SJSA1 (cell line): Measurements from ENCODE around the gene CEP85. TPM values are rescaled to one million over a fixed set of nuclear protein-coding genes. Genes with fewer than 3 reads are reported as not detected.

Experiments
- DNase-seq, 2 experiments: peaks; one replicate each; pipeline ENCODE4 v3.0.0-alpha.2; 2015 to 2020; ENCODE audit warnings: low spot score in 2 of 2, low read depth in 1 of 2
- H3K27ac ChIP-seq: fragments of 250-450 bp; sonication (Bioruptor Pico); 2 replicates; pipeline ENCODE4 v1.5.1; 2020; ENCODE audit warnings: mild to moderate bottlenecking, moderate library complexity
- H3K27me3 ChIP-seq: fragments of 250-450 bp; sonication (Bioruptor Pico); replicated peaks from 2 replicates; pipeline ENCODE4 v1.5.1; 2020; ENCODE audit warnings: mild to moderate bottlenecking, moderate library complexity
- H3K36me3 ChIP-seq: fragments of 250-450 bp; sonication (Bioruptor Pico); 2 replicates; pipeline ENCODE4 v1.5.1; 2020; ENCODE audit warnings: mild to moderate bottlenecking
- H3K4me1 ChIP-seq: fragments of 250-450 bp; sonication (Bioruptor Pico); replicated peaks from 2 replicates; pipeline ENCODE4 v1.6.1; 2021; ENCODE audit warnings: mild to moderate bottlenecking
- H3K4me3 ChIP-seq: fragments of 250-450 bp; sonication (Bioruptor Pico); 2 replicates; pipeline ENCODE4 v1.5.1; 2020; ENCODE audit warnings: mild to moderate bottlenecking
- H3K9me3 ChIP-seq: fragments of 250-450 bp; sonication (Bioruptor Pico); replicated peaks from 2 replicates; pipeline ENCODE4 v1.5.1; 2020; ENCODE audit warnings: mild to moderate bottlenecking
- total RNA-seq: library from RNA; depleted of rRNA; stranded (reverse); fragments of >200 nt; shearing (Covaris generic); gene quantifications from 2 replicates; pipeline ENCODE4 v1.2.3, GENCODE V29; 2014; rRNA removed

Gene CEP85, protein sequence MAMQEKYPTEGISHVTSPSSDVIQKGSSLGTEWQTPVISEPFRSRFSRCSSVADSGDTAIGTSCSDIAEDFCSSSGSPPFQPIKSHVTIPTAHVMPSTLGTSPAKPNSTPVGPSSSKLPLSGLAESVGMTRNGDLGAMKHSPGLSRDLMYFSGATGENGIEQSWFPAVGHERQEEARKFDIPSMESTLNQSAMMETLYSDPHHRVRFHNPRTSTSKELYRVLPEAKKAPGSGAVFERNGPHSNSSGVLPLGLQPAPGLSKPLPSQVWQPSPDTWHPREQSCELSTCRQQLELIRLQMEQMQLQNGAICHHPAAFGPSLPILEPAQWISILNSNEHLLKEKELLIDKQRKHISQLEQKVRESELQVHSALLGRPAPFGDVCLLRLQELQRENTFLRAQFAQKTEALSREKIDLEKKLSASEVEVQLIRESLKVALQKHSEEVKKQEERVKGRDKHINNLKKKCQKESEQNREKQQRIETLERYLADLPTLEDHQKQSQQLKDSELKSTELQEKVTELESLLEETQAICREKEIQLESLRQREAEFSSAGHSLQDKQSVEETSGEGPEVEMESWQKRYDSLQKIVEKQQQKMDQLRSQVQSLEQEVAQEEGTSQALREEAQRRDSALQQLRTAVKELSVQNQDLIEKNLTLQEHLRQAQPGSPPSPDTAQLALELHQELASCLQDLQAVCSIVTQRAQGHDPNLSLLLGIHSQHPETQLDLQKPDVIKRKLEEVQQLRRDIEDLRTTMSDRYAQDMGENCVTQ
- total RNA-seq, result 45.2 and 56.6 TPM in 2 replicates

DNA sequence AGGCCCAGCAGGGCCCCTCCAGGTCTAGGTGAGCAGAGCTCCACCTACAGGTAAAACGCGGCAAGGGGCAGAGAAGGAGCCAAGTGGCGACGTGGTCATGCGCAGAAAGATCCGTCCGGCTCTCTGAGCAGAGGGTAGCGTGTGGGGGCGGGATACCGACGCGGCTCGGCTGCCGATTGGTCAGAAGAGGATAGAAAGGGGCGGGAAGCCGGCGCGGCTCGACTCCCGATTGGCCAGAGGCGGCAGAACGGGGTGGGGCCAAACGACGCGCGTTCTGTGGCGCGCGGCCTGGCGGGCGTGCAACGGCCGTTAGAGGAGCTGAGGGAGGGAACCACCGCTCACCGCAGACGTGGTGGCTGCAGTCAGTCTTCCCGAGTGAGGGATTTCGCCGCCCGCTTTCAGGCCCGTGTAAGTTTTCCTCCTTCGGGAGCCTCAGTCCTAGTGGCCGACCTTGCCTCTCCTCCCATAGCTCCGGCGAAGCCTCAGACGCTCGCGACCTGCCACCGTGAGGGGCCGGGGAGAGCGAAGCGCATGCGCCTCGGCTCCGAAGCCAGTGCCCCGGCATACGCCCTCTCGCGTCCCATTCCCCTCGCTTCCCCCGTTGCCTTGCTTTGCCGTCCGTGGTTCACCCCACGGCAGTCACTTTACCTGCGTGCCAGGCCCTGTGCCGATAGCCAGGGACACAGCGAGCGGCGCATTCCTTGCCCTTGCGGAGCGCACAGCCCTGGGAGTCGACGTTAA, at the start of gene CEP85:
Gene CEP85, plus strand, starts transcription at position 298 of the 741 bp plus-strand sequence. CDS start 5,584 bp downstream, outside the sequence.
- Histone ChIP-seq H3K4me1 (peaks cover 41% of the 10 kb centered on the region), H3K36me3 (peaks cover 7% of the 10 kb centered on the region), H3K4me3 (peak within 1 kb of the TSS; percentile 69), H3K27me3 (no peaks in the 10 kb centered on the region), H3K27ac (peak within 1 kb of the TSS; percentile 77), H3K9me3 (no peaks in the 10 kb centered on the region)
- DNase-seq, result peak; percentile 98 to 100

DNA sequence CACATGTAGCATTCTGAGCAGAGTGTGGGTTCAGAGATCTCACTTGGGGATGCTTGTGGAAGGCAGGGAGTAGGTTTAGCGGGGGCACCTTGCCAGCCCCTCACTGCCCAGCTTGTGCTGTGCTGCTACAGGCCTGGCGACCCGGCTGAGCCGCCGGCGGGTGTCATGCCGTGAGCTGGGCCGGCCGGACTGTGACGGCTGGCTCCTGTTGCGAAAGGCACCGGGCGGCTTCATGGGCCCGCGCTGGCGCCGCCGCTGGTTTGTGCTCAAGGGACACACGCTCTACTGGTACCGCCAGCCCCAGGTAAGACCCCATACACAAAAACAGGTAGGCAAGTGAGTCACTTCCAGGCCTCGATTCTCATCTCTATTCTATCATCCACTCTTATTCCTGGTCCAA, 49.1 kb upstream of the CEP85 start:
- Histone ChIP-seq H3K27me3 (no peaks in the 10 kb centered on the region), H3K4me3 (no peak overlapping the region)

DNA sequence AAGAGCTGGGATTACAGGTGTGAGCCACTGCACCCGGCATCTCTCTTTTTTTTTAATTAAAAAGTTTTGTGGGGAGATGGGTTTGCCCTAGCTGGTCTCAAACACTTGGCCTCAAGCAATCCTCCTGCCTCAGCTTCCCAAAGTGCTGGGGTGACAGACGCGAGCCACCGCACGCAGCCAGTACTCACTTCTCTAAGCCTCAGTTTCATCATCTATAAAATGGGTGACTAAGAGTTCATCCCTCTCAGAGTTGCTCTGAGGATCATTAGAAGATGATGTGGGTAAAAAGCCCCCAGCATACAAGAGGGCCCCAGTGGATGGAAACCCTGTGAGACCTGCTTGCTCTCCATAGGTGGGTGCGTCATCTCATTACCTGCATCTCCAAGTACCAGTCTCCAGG, 46.1 kb upstream of the CEP85 start:
- no peaks in the 10 kb centered on the region for H3K9me3 ChIP-seq
- H3K36me3 ChIP-seq, result no peaks in the 10 kb centered on the region
- no peak overlapping the region for H3K4me3 ChIP-seq
- DNase-seq, result no peak
- no peaks in the 10 kb centered on the region for H3K4me1 ChIP-seq
- H3K27ac ChIP-seq, result no peak overlapping the region
- no peaks in the 10 kb centered on the region for H3K27me3 ChIP-seq

More for the DNA sequence above, 49.1 kb upstream of the CEP85 start:
- Histone ChIP-seq H3K27ac (no peak overlapping the region), H3K4me1 (no peaks in the 10 kb centered on the region), H3K36me3 (no peaks in the 10 kb centered on the region), H3K9me3 (no peaks in the 10 kb centered on the region)
- no peak for DNase-seq

- Histone ChIP-seq H3K4me3 (no peak overlapping the region), H3K9me3 (no peaks in the 10 kb centered on the region), H3K27ac (no peak overlapping the region), H3K4me1 (no peaks in the 10 kb centered on the region), H3K27me3 (no peaks in the 10 kb centered on the region), H3K36me3 (no peaks in the 10 kb centered on the region)
- DNase-seq, result no peak
Measured at GRCh38 chr1:26188477-26188876, 45.5 kb upstream of the CEP85 start.

- H3K27ac ChIP-seq, result no peak overlapping the region
- H3K27me3 ChIP-seq, result no peaks in the 10 kb centered on the region
- no peak for DNase-seq
- no peaks in the 10 kb centered on the region for H3K36me3 ChIP-seq
- no peak overlapping the region for H3K4me3 ChIP-seq
- H3K9me3 ChIP-seq, result no peaks in the 10 kb centered on the region
- no peaks in the 10 kb centered on the region for H3K4me1 ChIP-seq
Measured at GRCh38 chr1:26189331-26189730, 44.7 kb upstream of the CEP85 start.

GRCh38 chr1:26189751-26190275, 44.2 kb upstream of the CEP85 start:
- Histone ChIP-seq H3K27me3 (no peaks in the 10 kb centered on the region), H3K4me3 (no peak overlapping the region), H3K9me3 (no peaks in the 10 kb centered on the region), H3K36me3 (no peaks in the 10 kb centered on the region), H3K4me1 (no peaks in the 10 kb centered on the region), H3K27ac (no peak overlapping the region)
- no peak for DNase-seq

- Histone ChIP-seq H3K27ac (no peak within 1 kb of the TSS), H3K9me3 (no peaks in the 10 kb centered on the region)
- peak; percentile 55 to 64 for DNase-seq
Measured at GRCh38 chr1:26190373-26190987, 43.5 kb upstream of the CEP85 start, which contains the start of gene CATSPER4. Gene CATSPER4 (plus strand): TSS chr1:26190602. CDS start chr1:26190628, 26 bp downstream.

DNA sequence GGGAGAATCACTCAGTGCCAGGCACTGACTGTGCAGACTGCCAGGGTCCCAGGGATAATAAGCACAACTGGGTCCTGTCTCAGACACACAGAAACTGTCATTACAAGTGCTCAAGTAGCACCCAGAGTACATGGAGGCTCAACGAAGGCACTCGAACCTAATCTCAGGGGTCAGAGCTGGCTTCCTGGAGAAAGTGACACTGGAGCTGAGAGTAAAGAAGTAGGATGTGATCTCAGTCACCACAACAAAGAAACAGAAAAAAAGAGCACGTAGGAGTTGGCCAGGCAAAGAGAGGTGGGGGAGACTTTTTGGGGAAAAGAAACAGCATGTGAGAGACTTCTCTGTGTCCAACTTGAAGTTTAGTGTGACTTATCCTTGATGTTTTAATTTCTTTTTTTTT, 42.3 kb upstream of the CEP85 start:
- no peak for DNase-seq
- H3K4me1 ChIP-seq, result no peaks in the 10 kb centered on the region

More at GRCh38 chr1:26190373-26190987, 43.5 kb upstream of the CEP85 start, which contains the start of gene CATSPER4:
- Histone ChIP-seq H3K27me3 (no peaks in the 10 kb centered on the region), H3K4me1 (no peaks in the 10 kb centered on the region), H3K4me3 (no peak within 1 kb of the TSS), H3K36me3 (no peaks in the 10 kb centered on the region)

DNA sequence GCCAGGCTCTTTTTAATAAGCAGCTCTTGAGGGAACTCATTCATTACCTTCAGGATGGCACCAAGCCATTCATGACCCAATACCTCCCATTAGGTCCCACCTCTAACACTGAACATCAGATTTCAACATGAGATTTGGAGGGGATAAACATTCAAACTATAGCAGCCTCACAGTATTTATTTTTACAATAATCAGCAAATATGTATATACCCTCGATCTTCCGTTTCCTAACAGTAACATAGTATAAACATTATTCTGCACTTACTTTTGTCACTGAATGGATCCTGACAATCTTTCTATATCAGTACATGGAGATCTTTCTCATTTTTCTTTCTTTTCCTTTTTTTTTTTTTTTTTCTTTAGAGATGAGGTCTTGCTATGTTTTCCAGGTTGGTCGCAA, 38.2 kb upstream of the CEP85 start:
- no peaks in the 10 kb centered on the region for H3K9me3 ChIP-seq
- H3K4me1 ChIP-seq, result no peaks in the 10 kb centered on the region
- H3K27ac ChIP-seq, result no peak overlapping the region
- no peak for DNase-seq
- no peaks in the 10 kb centered on the region for H3K36me3 ChIP-seq
- H3K4me3 ChIP-seq, result no peak overlapping the region
- no peaks in the 10 kb centered on the region for H3K27me3 ChIP-seq

More for the DNA sequence above, 42.3 kb upstream of the CEP85 start:
- no peaks in the 10 kb centered on the region for H3K27me3 ChIP-seq
- H3K27ac ChIP-seq, result no peak overlapping the region
- H3K4me3 ChIP-seq, result no peak overlapping the region
- no peaks in the 10 kb centered on the region for H3K9me3 ChIP-seq
- no peaks in the 10 kb centered on the region for H3K36me3 ChIP-seq

GRCh38 chr1:26197301-26197700, 36.7 kb upstream of the CEP85 start:
- no peaks in the 10 kb centered on the region for H3K9me3 ChIP-seq
- H3K27ac ChIP-seq, result no peak overlapping the region
- H3K27me3 ChIP-seq, result no peaks in the 10 kb centered on the region
- no peak overlapping the region for H3K4me3 ChIP-seq
- H3K4me1 ChIP-seq, result no peaks in the 10 kb centered on the region
- no peak for DNase-seq
- no peaks in the 10 kb centered on the region for H3K36me3 ChIP-seq

GRCh38 chr1:26197813-26198212, 36.2 kb upstream of the CEP85 start:
- H3K27me3 ChIP-seq, result no peaks in the 10 kb centered on the region
- H3K4me3 ChIP-seq, result no peak overlapping the region
- H3K36me3 ChIP-seq, result no peaks in the 10 kb centered on the region
- H3K27ac ChIP-seq, result no peak overlapping the region
- H3K9me3 ChIP-seq, result no peaks in the 10 kb centered on the region
- no peaks in the 10 kb centered on the region for H3K4me1 ChIP-seq
- DNase-seq, result no peak

DNA sequence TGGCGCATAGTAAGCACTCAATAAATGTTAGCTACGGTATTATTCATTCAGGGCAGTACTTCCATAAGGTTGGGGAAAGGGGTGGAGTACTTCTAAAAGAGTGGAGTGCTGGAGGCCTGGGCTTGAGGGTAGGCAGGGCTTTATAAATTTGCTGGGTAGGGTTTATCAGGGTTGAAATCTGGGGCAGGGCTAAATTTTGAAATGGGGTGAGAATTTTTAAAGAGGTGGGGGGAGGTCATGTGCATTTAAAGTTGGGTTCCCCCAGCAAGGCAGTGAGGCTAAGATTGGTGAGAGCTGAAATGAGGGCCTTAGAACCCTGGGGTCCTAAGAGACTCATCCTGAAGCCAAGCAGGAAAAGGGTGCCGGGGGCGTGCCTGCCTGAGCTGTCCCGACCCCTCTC, 33.6 kb upstream of the CEP85 start:
- Histone ChIP-seq H3K9me3 (no peaks in the 10 kb centered on the region), H3K27me3 (no peaks in the 10 kb centered on the region), H3K27ac (no peak overlapping the region), H3K4me1 (no peaks in the 10 kb centered on the region), H3K36me3 (no peaks in the 10 kb centered on the region), H3K4me3 (no peak overlapping the region)
- DNase-seq, result no peak
